NCI-H2171 (cell line): ENCODE results near the gene GAGE12E.
"Not testable (repeated sequence)": the region's sequence is repeated elsewhere in the genome, so short reads cannot be mapped to it uniquely, and the experiment has no call there.

Source experiments
- DNase-seq: peaks from one replicate; lab custom pipeline; 2025; lab: John Stamatoyannopoulos, UW

GAGE12E gene

GRCh38 chrX:49550989-49551388, at the start of gene GAGE12E:
TSS of gene GAGE12E (plus strand) at chrX:49551289. CDS start at chrX:49552444, 1,155 bp downstream.
- DNase-seq = not testable (repeated sequence)

- DNase-seq = not testable (repeated sequence)
These were observed 19.2 kb upstream of the GAGE12E start, which contains the start of gene GAGE12C for GRCh38 chrX:49531877-49532276. TSS of gene GAGE12C (plus strand) at chrX:49532177. CDS start at chrX:49533332, 1,155 bp downstream.

GRCh38 chrX:49541433-49541832, 9.7 kb upstream of the GAGE12E start, which contains the start of gene GAGE12D:
TSS of gene GAGE12D (plus strand) at chrX:49541733. CDS start at chrX:49542888, 1,155 bp downstream.
- DNase-seq = not testable (repeated sequence)

- DNase-seq = not testable (repeated sequence)
These were observed 9.5 kb downstream of the GAGE12E start, which contains the start of gene GAGE12F for GRCh38 chrX:49560542-49560941. TSS of gene GAGE12F (plus strand) at chrX:49560842. CDS start at chrX:49561997, 1,155 bp downstream.

GRCh38 chrX:49568728-49569127, 17.6 kb downstream of the GAGE12E start:
- not testable (repeated sequence) for DNase-seq

GRCh38 chrX:49569152-49569551, 18.1 kb downstream of the GAGE12E start:
- DNase-seq = not testable (repeated sequence)

- DNase-seq = not testable (repeated sequence)
These were observed 19.0 kb downstream of the GAGE12E start, which contains the start of gene GAGE12G for GRCh38 chrX:49570100-49570499. TSS of gene GAGE12G (plus strand) at chrX:49570400. CDS start at chrX:49571555, 1,155 bp downstream.

GRCh38 chrX:49579649-49580048, 28.6 kb downstream of the GAGE12E start, which contains the start of gene GAGE12H:
TSS of gene GAGE12H (plus strand) at chrX:49579949. CDS start at chrX:49581104, 1,155 bp downstream.
- DNase-seq = not testable (repeated sequence)

GRCh38 chrX:49589196-49589595, 38.1 kb downstream of the GAGE12E start, which contains the start of gene GAGE2A:
TSS of gene GAGE2A (plus strand) at chrX:49589496. CDS start at chrX:49590651, 1,155 bp downstream.
- DNase-seq = not testable (repeated sequence)

- DNase-seq = not testable (repeated sequence)
These were observed 38.8 kb downstream of the GAGE12E start for GRCh38 chrX:49589769-49590478.

GRCh38 chrX:49590488-49590887, 39.4 kb downstream of the GAGE12E start:
- not testable (repeated sequence) for DNase-seq

- not testable (repeated sequence) for DNase-seq
These were observed 47.6 kb downstream of the GAGE12E start, which contains the start of gene GAGE1 for GRCh38 chrX:49598720-49599119. TSS of gene GAGE1 (plus strand) at chrX:49599020. CDS start at chrX:49600175, 1,155 bp downstream.
